Coronary artery (tissue), 2 donors: ENCODE results near the gene TPBGL.

Source experiments
- DNase-seq: peaks from one replicate; pipeline ENCODE4 v3.0.0-alpha.2; 2017; ENCODE audit warnings: low spot score
- H3K27ac ChIP-seq, 2 donors: fragments of 200-600 bp; sonication (generic); one replicate each; pipeline ENCODE4 v1.5.1; 2016 to 2019
- H3K4me3 ChIP-seq: fragments of 200-600 bp; sonication (generic); 2 replicates; pipeline ENCODE4 v1.5.1; 2016; ENCODE audit warnings: mild to moderate bottlenecking, moderate library complexity
- CTCF ChIP-seq: fragments of 200-600 bp; sonication (generic); IDR thresholded peaks from one replicate; pipeline ENCODE4 v1.5.1; 2019; ENCODE audit warnings: antibody characterized with exemption

Gene TPBGL

GRCh38 chr11:75238595-75239440 is 1.8 kb upstream of the TPBGL start:
- no peak for TF ChIP-seq CTCF
- no peak overlapping the region for H3K4me3 ChIP-seq
- H3K27ac ChIP-seq: no peak overlapping the region
- DNase-seq: peak; percentile 22

GRCh38 chr11:75239531-75240290 is 863 bp upstream of the TPBGL start:
- no peak overlapping the region for H3K4me3 ChIP-seq
- no peak overlapping the region for H3K27ac ChIP-seq
- peak; percentile 33 for DNase-seq
- TF ChIP-seq CTCF: no peak

GRCh38 chr11:75241036-75241905 is 697 bp downstream of the TPBGL start:
- Histone ChIP-seq H3K4me3 (peak overlapping the region; percentile 71), H3K27ac (no peak overlapping the region)
- peak; percentile 91 for TF ChIP-seq CTCF
- DNase-seq: peak; percentile 47

- Histone ChIP-seq H3K4me3 (peak overlapping the region; percentile 71), H3K27ac (no peak overlapping the region)
- no peak for TF ChIP-seq CTCF
- DNase-seq: no peak
These were observed 1.5 kb downstream of the TPBGL start for GRCh38 chr11:75241906-75242644.

- Histone ChIP-seq H3K4me3 (no peak overlapping the region), H3K27ac (no peak overlapping the region)
- TF ChIP-seq CTCF: no peak
- no peak for DNase-seq
These were observed 2.4 kb downstream of the TPBGL start for GRCh38 chr11:75242722-75243600.
